CD14-positive monocyte (primary cell): ENCODE measurements around the gene SPAG7. TPM values are rescaled to one million over a fixed set of nuclear protein-coding genes. Genes with fewer than 3 reads are reported as not detected.

Experiments
- DNase-seq, 3 donors: peaks; one replicate each; pipeline ENCODE4 v3.0.0-alpha.2; 2011 to 2022
- H2AFZ ChIP-seq: 2 replicates; pipeline ENCODE4 v1.6.0; 2012; ENCODE audit warnings: mild to moderate bottlenecking, low read depth, low read length, inconsistent platforms; ENCODE audit not compliant: insufficient read depth, poor library complexity, severe bottlenecking
- H3K27ac ChIP-seq, 2 donors: 1 replicate in 1 of 2; 2 replicates in 1 of 2; pipeline ENCODE4 v1.5.1; 2012 to 2013; ENCODE audit warnings: low read length in 2 of 2, control low read depth in 1 of 2, inconsistent platforms in 1 of 2, low read depth in 1 of 2, mild to moderate bottlenecking in 1 of 2
- H3K27me3 ChIP-seq, 2 donors: one replicate each; pipeline versions ENCODE4 v1.6.0 to v1.6.1; 2011 to 2013; ENCODE audit warnings: low read length in 2 of 2; ENCODE audit not compliant: control insufficient read depth in 2 of 2, insufficient read depth in 2 of 2
- H3K36me3 ChIP-seq, 2 donors: replicated peaks in 1 of 2; 1 replicate in 1 of 2; 2 replicates in 1 of 2; pipeline versions ENCODE4 v1.5.1 to v1.6.1; 2012 to 2013; ENCODE audit warnings: low read length in 2 of 2, control low read depth in 1 of 2, inconsistent platforms in 1 of 2, mild to moderate bottlenecking in 1 of 2; ENCODE audit not compliant: insufficient read depth in 2 of 2, control insufficient read depth in 1 of 2
- H3K4me1 ChIP-seq, 2 donors: 1 replicate in 1 of 2; 2 replicates in 1 of 2; pipeline versions ENCODE4 v1.5.1 to v1.6.1; 2012 to 2013; ENCODE audit warnings: low read length in 2 of 2, control low read depth in 1 of 2, inconsistent platforms in 1 of 2, mild to moderate bottlenecking in 1 of 2, moderate library complexity in 1 of 2; ENCODE audit not compliant: insufficient read depth in 2 of 2, control insufficient read depth in 1 of 2
- H3K4me2 ChIP-seq: replicated peaks from 2 replicates; pipeline ENCODE3; 2012; ENCODE audit warnings: low read length, moderate library complexity, mild to moderate bottlenecking; ENCODE audit not compliant: poor library complexity, severe bottlenecking; ENCODE audit errors: extremely low read depth
- H3K4me3 ChIP-seq, 3 experiments: fragments of 200-600 bp in 1 of 3; sonication (generic) in 1 of 3; replicated peaks in 1 of 3; 1 replicate in 2 of 3; 2 replicates in 1 of 3; pipeline ENCODE4 v1.5.1; 2011 to 2013; ENCODE audit warnings: low read length in 3 of 3, mild to moderate bottlenecking in 3 of 3, control low read depth in 2 of 3, low read depth in 2 of 3, inconsistent platforms in 1 of 3, moderate library complexity in 1 of 3
- H3K79me2 ChIP-seq: 2 replicates; pipeline ENCODE4 v1.6.0; 2012; ENCODE audit warnings: mild to moderate bottlenecking, control low read depth, inconsistent platforms, low read length, moderate library complexity; ENCODE audit not compliant: insufficient read depth
- H3K9ac ChIP-seq: 2 replicates; pipeline ENCODE4 v1.6.0; 2017; ENCODE audit warnings: low read length, mild to moderate bottlenecking; ENCODE audit not compliant: insufficient read depth, poor library complexity, severe bottlenecking
- H3K9me3 ChIP-seq, 2 donors: replicated peaks in 1 of 2; 1 replicate in 1 of 2; 2 replicates in 1 of 2; pipeline versions ENCODE4 v1.5.1 to v1.6.1; 2012 to 2013; ENCODE audit warnings: low read length in 2 of 2, control low read depth in 1 of 2; ENCODE audit not compliant: control insufficient read depth in 1 of 2, insufficient read depth in 1 of 2
- H4K20me1 ChIP-seq: 2 replicates; pipeline ENCODE4 v1.6.0; 2012; ENCODE audit warnings: mild to moderate bottlenecking, low read length, control low read depth, moderate library complexity; ENCODE audit not compliant: insufficient read depth
- H3K27ac Mint-ChIP-seq, 7 donors: one replicate each; pipeline ENCODE4 v1.8.0; 2020; ENCODE audit warnings: mild to moderate bottlenecking in 7 of 7, mixed read lengths in 7 of 7, moderate library complexity in 6 of 7, inconsistent platforms in 2 of 7
- H3K27me3 Mint-ChIP-seq, 3 donors: one replicate each; pipeline ENCODE4 v1.8.0; 2021 to 2022; ENCODE audit warnings: low read depth in 3 of 3, mild to moderate bottlenecking in 3 of 3, mixed read lengths in 3 of 3, moderate library complexity in 3 of 3, inconsistent platforms in 1 of 3
- H3K36me3 Mint-ChIP-seq, 2 donors: one replicate each; pipeline ENCODE4 v1.8.0; 2020; ENCODE audit warnings: mixed read lengths in 2 of 2, inconsistent platforms in 1 of 2, mild to moderate bottlenecking in 1 of 2
- H3K4me1 Mint-ChIP-seq: one replicate; pipeline ENCODE4 v1.8.0; 2020; ENCODE audit warnings: mild to moderate bottlenecking, mixed read lengths
- H3K4me3 Mint-ChIP-seq, 2 donors: one replicate each; pipeline ENCODE4 v1.8.0; 2020; ENCODE audit warnings: mild to moderate bottlenecking in 2 of 2, mixed read lengths in 2 of 2, moderate library complexity in 1 of 2
- H3K9me3 Mint-ChIP-seq, 7 donors: one replicate each; pipeline ENCODE4 v1.8.0; 2020 to 2022; ENCODE audit warnings: mixed read lengths in 7 of 7, mild to moderate bottlenecking in 6 of 7, moderate library complexity in 6 of 7, inconsistent platforms in 2 of 7
- WGBS: methylation state at CpG from one replicate; pipeline ENCODE4 v1.1.5; 2013; ENCODE audit warnings: missing lambda C conversion rate; ENCODE audit not compliant: insufficient coverage; 5-methylcytosine and 5-hydroxymethylcytosine counted together
- intact Hi-C, 2 donors: fragments of 100-400 bp; cut with micrococcal nuclease; formaldehyde crosslinking; loops; one replicate each; pipeline versions ENCODE4 v1.15.0 to v1.15.1; 2023
- polyA plus RNA-seq, 3 donors: library from polyadenylated mRNA; depleted of rRNA in 1 of 3; unstranded in 2 of 3; stranded (reverse) in 1 of 3; fragments of 300-500 nt in 2 of 3; fragments of >200 nt in 1 of 3; fragmentation: Illumina TruSeq in 2 of 3; gene quantifications; 1 replicate in 2 of 3; 2 replicates in 1 of 3; pipeline ENCODE4 v1.2.3, GENCODE V29; 2012 to 2021
- TF ChIP-seq, protein P1 (sequence below): fragments of 200-600 bp; IDR thresholded peaks from one replicate; pipeline ENCODE4 v1.8.0; 2022; ENCODE audit warnings: antibody characterized with exemption, mild to moderate bottlenecking

Gene SPAG7
- polyA plus RNA-seq, 3 donors = 75.6 to 96.7 (median 85.1) TPM

DNA sequence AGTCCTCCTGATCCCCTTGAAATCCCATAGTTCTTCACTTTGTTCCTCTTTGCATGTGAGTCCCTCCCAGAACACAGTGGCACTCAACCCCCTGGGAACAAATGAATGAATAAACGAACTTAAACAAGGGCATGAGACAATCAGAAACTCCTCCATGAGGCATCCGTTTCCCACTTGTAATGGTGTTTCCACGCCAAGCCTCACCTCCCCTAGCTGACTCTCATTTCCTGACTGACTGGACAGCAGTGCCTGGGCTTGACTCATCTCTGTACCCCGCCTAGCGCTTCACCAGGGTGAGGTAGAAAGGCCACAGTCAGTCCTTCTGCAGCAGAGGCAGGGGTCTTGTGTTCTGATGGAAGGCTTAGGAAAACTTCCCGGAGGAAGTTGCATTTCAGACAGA lies 44.3 kb upstream of the SPAG7 start:
- no peaks in the 10 kb centered on the region for H4K20me1 ChIP-seq
- peaks cover 6 to 9% of the 10 kb centered on the region in 2 donors for H3K4me1 ChIP-seq
- no peak overlapping the region for H3K9ac ChIP-seq
- H3K9me3 ChIP-seq = no peaks in the 10 kb centered on the region
- no peak for DNase-seq
- 88% methylated on average over 6 of the region's 6 CpGs for WGBS
- H3K4me2 ChIP-seq = no peak overlapping the region
- peaks cover 0 to 1% (median 0%) of the 10 kb centered on the region in 7 donors for H3K9me3 Mint-ChIP-seq
- no peak overlapping the region for H2AFZ ChIP-seq
- no peaks in the 10 kb centered on the region for H3K79me2 ChIP-seq
- no peaks in the 10 kb centered on the region for H3K27me3 ChIP-seq
- intact Hi-C loops = no loop called here
- no peak overlapping the region for H3K27ac ChIP-seq
- H3K36me3 ChIP-seq = peaks cover 56 to 77% of the 10 kb centered on the region in 2 donors
- peaks cover 13% of the 10 kb centered on the region for H3K4me1 Mint-ChIP-seq
- H3K4me3 Mint-ChIP-seq = peak overlapping the region in 1 of 2 donors; percentile 27
- TF ChIP-seq, protein P1, sequence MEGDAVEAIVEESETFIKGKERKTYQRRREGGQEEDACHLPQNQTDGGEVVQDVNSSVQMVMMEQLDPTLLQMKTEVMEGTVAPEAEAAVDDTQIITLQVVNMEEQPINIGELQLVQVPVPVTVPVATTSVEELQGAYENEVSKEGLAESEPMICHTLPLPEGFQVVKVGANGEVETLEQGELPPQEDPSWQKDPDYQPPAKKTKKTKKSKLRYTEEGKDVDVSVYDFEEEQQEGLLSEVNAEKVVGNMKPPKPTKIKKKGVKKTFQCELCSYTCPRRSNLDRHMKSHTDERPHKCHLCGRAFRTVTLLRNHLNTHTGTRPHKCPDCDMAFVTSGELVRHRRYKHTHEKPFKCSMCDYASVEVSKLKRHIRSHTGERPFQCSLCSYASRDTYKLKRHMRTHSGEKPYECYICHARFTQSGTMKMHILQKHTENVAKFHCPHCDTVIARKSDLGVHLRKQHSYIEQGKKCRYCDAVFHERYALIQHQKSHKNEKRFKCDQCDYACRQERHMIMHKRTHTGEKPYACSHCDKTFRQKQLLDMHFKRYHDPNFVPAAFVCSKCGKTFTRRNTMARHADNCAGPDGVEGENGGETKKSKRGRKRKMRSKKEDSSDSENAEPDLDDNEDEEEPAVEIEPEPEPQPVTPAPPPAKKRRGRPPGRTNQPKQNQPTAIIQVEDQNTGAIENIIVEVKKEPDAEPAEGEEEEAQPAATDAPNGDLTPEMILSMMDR = no peak
- peaks cover 79 to 93% of the 10 kb centered on the region in 2 donors for H3K36me3 Mint-ChIP-seq
- peaks cover 0 to 3% (median 3%) of the 10 kb centered on the region in 3 donors for H3K27me3 Mint-ChIP-seq
- no peak overlapping the region for H3K4me3 ChIP-seq
- no peak overlapping the region for H3K27ac Mint-ChIP-seq

- TF ChIP-seq, protein P1 = no peak
- no peak overlapping the region for H3K4me3 Mint-ChIP-seq
- 98% methylated on average over 10 of the region's 18 CpGs for WGBS
- Histone ChIP-seq H3K4me3 (no peak overlapping the region), H3K27me3 (no peaks in the 10 kb centered on the region), H3K9me3 (no peaks in the 10 kb centered on the region), H3K4me1 (peaks cover 13 to 16% of the 10 kb centered on the region in 2 donors), H3K9ac (no peak overlapping the region), H3K4me2 (no peak overlapping the region), H3K79me2 (peaks cover 7% of the 10 kb centered on the region), H2AFZ (no peak overlapping the region), H4K20me1 (peaks cover 26% of the 10 kb centered on the region), H3K36me3 (peaks cover 70 to 78% of the 10 kb centered on the region in 2 donors), H3K27ac (no peak overlapping the region)
- peaks cover 74 to 85% of the 10 kb centered on the region in 2 donors for H3K36me3 Mint-ChIP-seq
- DNase-seq = no peak
- intact Hi-C loops = no loop called here
- H3K9me3 Mint-ChIP-seq = peaks cover 0 to 2% (median 0%) of the 10 kb centered on the region in 7 donors
- H3K4me1 Mint-ChIP-seq = peaks cover 23% of the 10 kb centered on the region
- H3K27ac Mint-ChIP-seq = peak overlapping the region in 1 of 7 donors; percentile 20
- peaks cover 0 to 8% (median 1%) of the 10 kb centered on the region in 3 donors for H3K27me3 Mint-ChIP-seq
Measured at GRCh38 chr17:5003214-5003867, 35.7 kb upstream of the SPAG7 start.
